Osteocyte (in vitro differentiated cells): ENCODE data around the gene ADARB1. TPM values are rescaled to one million over a fixed set of nuclear protein-coding genes. Genes with fewer than 3 reads are reported as not detected.

ENCODE experiments used
- DNase-seq: peaks from one replicate; pipeline ENCODE4 v3.0.0; 2021; ENCODE audit warnings: mixed read lengths; ENCODE audit not compliant: unreplicated experiment; ENCODE audit errors: extremely low spot score
- H3K27ac Mint-ChIP-seq: one replicate; pipeline ENCODE4 v1.8.0; 2021; ENCODE audit warnings: mild to moderate bottlenecking, mixed read lengths; ENCODE audit not compliant: unreplicated experiment
- H3K27me3 Mint-ChIP-seq: one replicate; pipeline ENCODE4 v1.8.0; 2021; ENCODE audit warnings: mixed read lengths; ENCODE audit not compliant: unreplicated experiment
- H3K36me3 Mint-ChIP-seq: one replicate; pipeline ENCODE4 v1.8.0; 2021; ENCODE audit warnings: mixed read lengths; ENCODE audit not compliant: unreplicated experiment
- H3K4me1 Mint-ChIP-seq: one replicate; pipeline ENCODE4 v1.8.0; 2021; ENCODE audit warnings: mixed read lengths; ENCODE audit not compliant: unreplicated experiment
- H3K4me3 Mint-ChIP-seq: one replicate; pipeline ENCODE4 v1.8.0; 2021; ENCODE audit warnings: mild to moderate bottlenecking, moderate library complexity, mixed read lengths; ENCODE audit not compliant: unreplicated experiment
- H3K9me3 Mint-ChIP-seq: one replicate; pipeline ENCODE4 v1.8.0; 2021; ENCODE audit warnings: mixed read lengths; ENCODE audit not compliant: unreplicated experiment
- total RNA-seq: library from RNA; stranded (reverse); gene quantifications from 2 replicates; pipeline ENCODE4 v1.2.1, GENCODE V29; 2021
- TF ChIP-seq, protein P1 (sequence below): fragments of 200-600 bp; sonication (generic); IDR thresholded peaks from 2 replicates; pipeline ENCODE4 v1.5.0; 2021; ENCODE audit warnings: antibody characterized with exemption, mild to moderate bottlenecking, moderate library complexity

The ADARB1 gene
- total RNA-seq, 1 donor from 2014 or later: 126 TPM

DNA sequence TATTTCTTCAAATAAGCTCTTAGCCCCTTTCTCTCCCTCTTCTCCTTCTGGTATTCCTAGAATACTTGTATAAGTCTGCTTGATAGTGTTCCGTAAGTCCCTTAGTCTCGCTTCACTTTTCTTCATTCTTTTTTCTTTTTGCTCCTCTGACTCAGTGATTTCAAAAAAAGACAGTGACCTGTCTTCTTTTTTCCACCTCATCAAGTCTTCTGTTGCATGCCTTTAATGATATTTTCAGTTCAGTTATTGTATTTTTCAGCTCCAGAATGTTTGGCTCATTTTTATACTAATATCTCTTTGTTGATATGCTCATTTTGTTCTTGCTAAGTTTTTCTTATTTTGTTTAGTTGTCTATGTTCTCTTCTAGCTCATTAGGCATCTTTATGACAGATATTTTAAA lies 115.6 kb downstream of the ADARB1 start:
- DNase-seq: no peak
- Mint-ChIP-seq H3K4me1 (no peaks in the 10 kb centered on the region), H3K27me3 (no peaks in the 10 kb centered on the region), H3K36me3 (peaks cover 95% of the 10 kb centered on the region), H3K27ac (no peak overlapping the region), H3K9me3 (peaks cover 43% of the 10 kb centered on the region), H3K4me3 (no peak overlapping the region)
- TF ChIP-seq, protein P1, sequence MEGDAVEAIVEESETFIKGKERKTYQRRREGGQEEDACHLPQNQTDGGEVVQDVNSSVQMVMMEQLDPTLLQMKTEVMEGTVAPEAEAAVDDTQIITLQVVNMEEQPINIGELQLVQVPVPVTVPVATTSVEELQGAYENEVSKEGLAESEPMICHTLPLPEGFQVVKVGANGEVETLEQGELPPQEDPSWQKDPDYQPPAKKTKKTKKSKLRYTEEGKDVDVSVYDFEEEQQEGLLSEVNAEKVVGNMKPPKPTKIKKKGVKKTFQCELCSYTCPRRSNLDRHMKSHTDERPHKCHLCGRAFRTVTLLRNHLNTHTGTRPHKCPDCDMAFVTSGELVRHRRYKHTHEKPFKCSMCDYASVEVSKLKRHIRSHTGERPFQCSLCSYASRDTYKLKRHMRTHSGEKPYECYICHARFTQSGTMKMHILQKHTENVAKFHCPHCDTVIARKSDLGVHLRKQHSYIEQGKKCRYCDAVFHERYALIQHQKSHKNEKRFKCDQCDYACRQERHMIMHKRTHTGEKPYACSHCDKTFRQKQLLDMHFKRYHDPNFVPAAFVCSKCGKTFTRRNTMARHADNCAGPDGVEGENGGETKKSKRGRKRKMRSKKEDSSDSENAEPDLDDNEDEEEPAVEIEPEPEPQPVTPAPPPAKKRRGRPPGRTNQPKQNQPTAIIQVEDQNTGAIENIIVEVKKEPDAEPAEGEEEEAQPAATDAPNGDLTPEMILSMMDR: no peak

DNA sequence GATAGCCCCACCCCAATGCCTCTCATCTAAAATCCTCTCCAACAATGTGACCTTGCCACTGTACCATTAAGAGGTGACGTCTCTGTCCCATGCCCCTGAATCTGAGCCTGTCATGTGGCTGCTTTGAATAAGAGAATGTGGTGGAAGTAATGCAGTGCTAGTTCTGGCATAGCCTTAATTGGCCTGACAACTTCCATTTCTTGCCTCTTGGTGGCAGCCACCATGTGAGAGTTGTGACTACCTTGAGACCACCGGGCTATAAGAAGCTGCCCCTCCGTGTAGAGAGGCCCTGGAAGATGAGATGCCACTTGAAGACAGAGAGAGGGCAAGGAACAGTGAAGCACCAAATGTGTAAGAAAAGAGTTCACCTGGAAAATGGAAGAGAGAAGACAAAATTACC lies 118.0 kb downstream of the ADARB1 start:
- Mint-ChIP-seq H3K27ac (no peak overlapping the region), H3K4me1 (no peaks in the 10 kb centered on the region), H3K9me3 (peaks cover 29% of the 10 kb centered on the region), H3K27me3 (no peaks in the 10 kb centered on the region), H3K36me3 (peaks cover 85% of the 10 kb centered on the region), H3K4me3 (no peak overlapping the region)
- TF ChIP-seq, protein P1: no peak
- DNase-seq: no peak

DNA sequence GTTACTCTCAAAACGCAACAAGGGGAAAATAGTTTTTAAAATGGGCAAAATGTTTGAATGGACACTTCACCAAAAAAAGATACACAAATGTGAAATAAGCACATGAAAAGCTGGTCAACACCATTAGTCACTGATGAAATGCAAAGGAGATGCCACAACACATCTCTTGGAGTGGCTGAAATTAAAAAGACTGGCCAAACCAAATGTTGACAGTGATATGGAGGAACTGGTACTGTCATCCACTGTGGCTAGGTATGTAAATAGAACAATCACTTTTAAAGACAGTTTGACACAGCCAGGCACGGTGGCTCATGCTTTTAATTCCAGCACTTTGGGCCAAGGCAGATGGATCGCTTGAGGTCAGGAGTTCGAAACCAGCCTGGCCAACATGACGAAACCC lies 122.2 kb downstream of the ADARB1 start:
- no peaks in the 10 kb centered on the region for H3K9me3 Mint-ChIP-seq
- no peak overlapping the region for H3K4me3 Mint-ChIP-seq
- TF ChIP-seq, protein P1: no peak
- no peak for DNase-seq
- peaks cover 60% of the 10 kb centered on the region for H3K36me3 Mint-ChIP-seq
- H3K27ac Mint-ChIP-seq: no peak overlapping the region
- H3K4me1 Mint-ChIP-seq: no peaks in the 10 kb centered on the region
- H3K27me3 Mint-ChIP-seq: no peaks in the 10 kb centered on the region

DNA sequence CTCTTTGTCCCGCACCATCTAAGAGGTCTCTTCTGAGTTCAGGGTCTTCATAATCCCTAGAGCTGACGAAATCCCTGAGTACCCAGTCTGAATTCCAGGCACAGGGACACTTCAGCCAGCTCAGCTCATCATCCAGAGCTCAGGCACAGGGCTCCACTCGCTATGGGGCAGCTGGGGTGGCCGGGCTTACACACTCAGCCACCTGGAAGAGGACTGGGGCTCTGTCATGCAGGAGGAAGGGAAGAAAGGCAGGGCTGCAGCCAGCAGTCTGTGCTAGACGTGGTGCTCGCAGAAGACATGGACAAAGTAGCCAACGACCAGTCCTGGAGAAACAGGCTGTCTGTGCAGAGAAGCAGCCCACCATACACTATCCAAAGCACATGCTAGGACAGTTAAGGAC lies 124.8 kb downstream of the ADARB1 start:
- Mint-ChIP-seq H3K9me3 (no peaks in the 10 kb centered on the region), H3K27me3 (no peaks in the 10 kb centered on the region), H3K4me1 (no peaks in the 10 kb centered on the region), H3K36me3 (peaks cover 55% of the 10 kb centered on the region), H3K27ac (no peak overlapping the region), H3K4me3 (no peak overlapping the region)
- TF ChIP-seq, protein P1: no peak
- no peak for DNase-seq

DNA sequence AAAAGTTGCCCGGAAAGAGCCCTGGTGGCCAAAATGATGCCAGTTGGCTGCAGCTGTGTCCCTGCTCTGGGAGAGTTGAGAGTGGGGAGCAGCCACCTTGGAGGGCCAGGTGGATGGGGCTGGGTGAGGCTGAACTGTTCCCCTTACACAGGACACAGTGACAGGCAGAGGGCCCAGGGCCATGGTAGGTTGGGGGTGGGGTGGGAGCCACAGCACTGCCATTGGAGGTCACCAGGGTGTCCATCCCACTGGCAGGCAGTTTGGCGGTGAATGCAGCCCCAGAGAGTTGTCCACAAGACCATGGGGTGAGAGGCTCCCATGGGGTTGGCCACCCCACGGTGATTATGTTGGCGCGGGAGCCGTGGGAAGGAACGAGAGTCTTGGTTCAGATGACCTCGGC lies 125.7 kb downstream of the ADARB1 start:
- Mint-ChIP-seq H3K4me1 (no peaks in the 10 kb centered on the region), H3K36me3 (peaks cover 51% of the 10 kb centered on the region), H3K9me3 (no peaks in the 10 kb centered on the region), H3K4me3 (no peak overlapping the region), H3K27me3 (no peaks in the 10 kb centered on the region), H3K27ac (no peak overlapping the region)
- TF ChIP-seq, protein P1: no peak
- no peak for DNase-seq
